CD4-positive, alpha-beta T cell treated with Interleukin-4 for 4 hours (primary cell): Measurements from ENCODE around the gene SDK1.
A peak's percentile ranks its signal among the peaks of the same experiment; 100 is the strongest.

Experiments used
- DNase-seq: peaks from one replicate; pipeline ENCODE4 v3.0.0-alpha.2; 2020

SDK1 gene

GRCh38 chr7:3896169-3896765 is 595.2 kb downstream of the SDK1 start:
- no peak for DNase-seq

DNA sequence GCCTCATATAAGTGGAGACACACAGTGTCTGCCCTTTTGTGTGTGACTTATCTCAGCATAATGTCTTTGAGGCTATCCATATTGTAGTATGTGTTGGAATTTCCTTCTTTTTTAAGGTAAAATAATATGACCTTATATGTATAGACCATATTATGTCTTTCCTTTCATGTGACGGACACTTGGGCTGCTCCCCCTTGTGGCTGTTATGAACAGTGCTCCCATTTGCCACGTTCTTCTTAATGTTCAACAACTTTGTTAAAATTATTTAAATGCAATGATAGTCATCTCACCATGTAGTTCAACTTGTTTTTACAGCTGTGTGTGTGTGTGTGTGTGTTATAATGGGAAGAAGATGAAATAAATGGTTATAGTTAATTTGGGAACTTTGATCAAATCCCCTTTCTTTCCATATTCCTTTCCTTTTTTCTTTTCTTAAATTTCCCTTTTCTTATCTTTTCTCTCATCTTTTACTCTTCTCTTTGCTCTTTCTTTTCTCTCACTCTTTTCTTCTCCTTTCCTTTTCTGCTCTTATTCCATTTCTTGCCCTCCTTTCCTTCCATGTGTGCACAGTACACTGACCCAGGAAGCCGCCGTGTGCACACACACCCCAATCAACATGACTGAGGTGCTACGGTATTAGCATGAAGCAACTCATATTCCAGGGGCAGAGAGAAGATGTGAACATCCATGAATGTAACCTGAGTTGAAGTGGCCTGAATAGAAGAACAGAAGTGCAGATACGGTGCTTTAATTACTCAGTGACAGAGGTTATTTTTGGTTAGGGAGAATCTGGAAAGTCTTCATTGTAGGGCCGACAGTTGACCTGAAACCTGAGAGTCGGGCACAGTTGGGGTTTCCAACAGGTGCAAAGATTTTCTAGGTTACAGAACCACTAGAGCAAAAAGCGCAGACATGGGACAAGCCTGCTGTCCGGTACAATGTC is 596.6 kb downstream of the SDK1 start:
- peak; percentile 54 for DNase-seq

DNA sequence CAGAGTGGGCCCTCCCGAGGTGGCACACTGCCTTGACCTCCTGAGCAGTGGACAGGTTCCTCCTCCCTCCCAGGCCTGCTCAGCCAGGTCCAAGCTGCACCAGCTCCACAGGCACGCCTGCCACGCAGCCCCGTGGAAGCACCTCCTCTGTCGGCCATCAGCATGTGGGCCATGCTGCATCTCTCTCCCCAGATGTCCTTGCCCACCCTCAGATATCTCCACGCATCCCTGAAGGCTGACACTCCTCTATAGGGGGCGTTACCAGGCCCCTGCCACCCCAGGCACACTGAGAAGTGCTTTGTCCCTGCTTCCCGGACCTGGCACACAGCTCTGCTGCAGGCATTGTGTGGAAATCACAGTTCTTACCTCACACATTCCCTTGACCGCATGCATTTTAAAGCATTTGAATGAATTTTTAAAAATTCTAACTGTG is 598.5 kb downstream of the SDK1 start:
- no peak for DNase-seq

DNA sequence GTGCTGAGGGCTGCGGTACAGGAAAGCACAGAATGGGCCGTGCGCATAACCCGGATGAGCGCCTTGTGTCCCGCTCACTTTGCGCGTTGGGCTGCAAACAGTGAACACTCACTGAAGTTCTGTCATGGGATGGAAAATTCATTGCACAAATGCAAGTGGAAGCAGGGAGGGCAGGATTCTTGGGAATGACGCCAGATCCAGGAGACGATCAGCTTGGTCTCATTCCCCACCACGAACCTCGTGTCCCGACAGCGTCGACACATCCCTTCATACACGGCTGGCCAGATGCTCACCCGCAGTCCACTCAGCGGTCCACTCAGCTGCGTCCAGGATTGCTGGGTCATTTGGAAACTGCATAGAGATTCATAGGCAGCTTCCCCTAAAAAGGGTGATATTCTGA is 607.1 kb downstream of the SDK1 start:
- no peak for DNase-seq

DNA sequence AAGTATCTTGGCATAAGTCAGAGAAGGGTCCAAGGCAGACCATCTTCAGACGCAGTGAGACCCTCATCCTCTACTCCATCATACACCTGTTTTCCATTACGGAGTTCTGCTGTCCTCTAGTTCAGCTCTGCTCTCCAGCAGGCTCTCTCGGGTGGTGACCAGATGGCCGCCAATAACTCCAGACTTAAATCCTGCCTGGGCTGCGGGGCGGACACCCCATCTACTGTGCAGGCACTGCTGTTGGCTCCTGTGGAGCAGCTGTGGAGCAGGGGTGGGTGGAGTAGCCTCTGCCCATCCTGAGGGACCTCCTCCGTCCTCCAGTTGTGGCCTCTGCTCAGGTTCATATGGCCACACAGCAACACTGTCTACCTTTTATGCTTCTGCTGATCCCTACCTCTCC is 608.1 kb downstream of the SDK1 start:
- no peak for DNase-seq

- DNase-seq = no peak
These were observed 609.0 kb downstream of the SDK1 start for GRCh38 chr7:3910054-3910453.

- no peak for DNase-seq
These were observed 610.6 kb downstream of the SDK1 start for GRCh38 chr7:3911685-3912084.

GRCh38 chr7:3912291-3912690 is 611.2 kb downstream of the SDK1 start:
- DNase-seq = no peak

DNA sequence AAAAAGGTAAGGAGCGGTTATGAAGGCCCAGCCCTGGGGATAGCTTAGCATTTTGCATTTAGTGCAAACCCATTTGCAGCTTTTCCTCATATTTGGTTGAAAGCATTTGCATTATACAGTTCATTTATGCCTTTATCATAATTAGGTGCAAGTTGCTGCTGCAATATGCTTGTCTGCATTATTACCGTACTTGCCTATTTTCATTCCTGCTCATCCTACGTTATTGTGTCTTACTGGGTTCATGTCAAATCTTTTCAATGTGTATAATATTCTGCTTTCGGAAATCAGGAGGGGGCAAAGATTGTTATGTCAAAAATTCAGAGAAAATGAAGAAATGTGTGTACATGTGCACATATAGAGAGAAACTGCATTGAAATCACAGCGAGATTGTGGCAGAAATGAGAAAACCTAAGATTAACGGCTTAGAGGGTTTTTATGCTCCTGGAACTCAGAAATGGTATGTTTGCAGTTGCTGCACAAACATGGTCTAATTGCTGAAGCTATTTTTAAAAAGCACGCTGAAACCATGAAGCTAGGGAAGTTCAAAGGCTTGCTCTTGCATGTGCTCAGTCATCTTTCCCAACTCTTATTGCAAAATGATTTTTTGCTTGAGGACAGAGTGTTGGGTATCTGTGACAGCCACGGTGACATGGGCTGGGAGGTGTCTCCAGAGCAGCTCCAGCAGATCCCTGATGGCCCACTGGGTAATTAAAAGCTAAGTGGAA is 613.2 kb downstream of the SDK1 start:
- DNase-seq = no peak

DNA sequence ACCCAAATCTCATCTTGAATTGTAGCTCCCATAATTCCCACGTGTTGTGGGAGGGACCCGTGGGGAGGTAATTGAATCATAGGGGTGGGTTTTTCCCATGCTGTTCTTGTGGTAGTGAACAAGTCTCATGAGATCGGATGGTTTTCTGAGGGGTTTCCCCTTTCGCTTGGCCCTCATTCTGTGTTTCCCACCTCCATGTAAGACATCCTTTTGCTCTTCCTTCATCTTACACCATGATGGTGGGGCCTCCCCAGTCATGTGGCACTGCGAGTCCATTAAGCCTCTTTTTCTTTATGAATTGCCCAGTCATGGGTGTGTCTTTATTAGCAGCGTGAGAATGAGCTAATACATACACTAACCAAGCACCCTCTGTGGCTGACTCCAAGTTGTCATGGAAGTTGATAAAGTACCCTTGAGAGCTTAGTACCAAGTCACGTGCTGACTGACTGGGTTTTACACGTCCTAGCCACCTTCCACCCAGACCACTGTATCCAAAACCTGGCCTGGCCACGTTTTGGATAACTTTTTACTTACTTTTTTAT is 614.4 kb downstream of the SDK1 start:
- DNase-seq = no peak

GRCh38 chr7:3916146-3916545 is 615.1 kb downstream of the SDK1 start:
- DNase-seq = no peak

GRCh38 chr7:3917436-3917835 is 616.4 kb downstream of the SDK1 start:
- DNase-seq = no peak

DNA sequence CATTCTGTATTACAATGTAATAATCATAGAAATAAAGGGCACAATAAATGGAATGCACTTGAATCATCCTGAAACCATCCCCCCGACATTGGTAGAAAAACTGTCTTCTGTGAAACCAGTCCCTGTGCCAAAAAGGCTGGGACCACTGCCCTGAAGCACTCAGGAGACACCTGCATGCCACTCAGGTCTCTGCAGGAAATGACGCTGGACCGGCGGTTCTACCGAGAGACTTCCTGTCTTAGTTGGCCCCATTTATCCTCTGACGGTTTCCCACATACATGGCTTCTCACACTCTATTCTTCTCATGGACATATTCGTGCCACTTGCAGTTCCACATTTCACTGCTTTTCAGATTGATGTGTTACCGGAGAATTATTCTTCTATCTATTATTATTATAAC is 617.5 kb downstream of the SDK1 start:
- no peak for DNase-seq

GRCh38 chr7:3922175-3922635 is 621.2 kb downstream of the SDK1 start:
- DNase-seq = no peak

GRCh38 chr7:3923307-3923918 is 622.4 kb downstream of the SDK1 start:
- no peak for DNase-seq

GRCh38 chr7:3924277-3924676 is 623.2 kb downstream of the SDK1 start:
- DNase-seq = no peak

- no peak for DNase-seq
These were observed 626.5 kb downstream of the SDK1 start for GRCh38 chr7:3927446-3928110.

DNA sequence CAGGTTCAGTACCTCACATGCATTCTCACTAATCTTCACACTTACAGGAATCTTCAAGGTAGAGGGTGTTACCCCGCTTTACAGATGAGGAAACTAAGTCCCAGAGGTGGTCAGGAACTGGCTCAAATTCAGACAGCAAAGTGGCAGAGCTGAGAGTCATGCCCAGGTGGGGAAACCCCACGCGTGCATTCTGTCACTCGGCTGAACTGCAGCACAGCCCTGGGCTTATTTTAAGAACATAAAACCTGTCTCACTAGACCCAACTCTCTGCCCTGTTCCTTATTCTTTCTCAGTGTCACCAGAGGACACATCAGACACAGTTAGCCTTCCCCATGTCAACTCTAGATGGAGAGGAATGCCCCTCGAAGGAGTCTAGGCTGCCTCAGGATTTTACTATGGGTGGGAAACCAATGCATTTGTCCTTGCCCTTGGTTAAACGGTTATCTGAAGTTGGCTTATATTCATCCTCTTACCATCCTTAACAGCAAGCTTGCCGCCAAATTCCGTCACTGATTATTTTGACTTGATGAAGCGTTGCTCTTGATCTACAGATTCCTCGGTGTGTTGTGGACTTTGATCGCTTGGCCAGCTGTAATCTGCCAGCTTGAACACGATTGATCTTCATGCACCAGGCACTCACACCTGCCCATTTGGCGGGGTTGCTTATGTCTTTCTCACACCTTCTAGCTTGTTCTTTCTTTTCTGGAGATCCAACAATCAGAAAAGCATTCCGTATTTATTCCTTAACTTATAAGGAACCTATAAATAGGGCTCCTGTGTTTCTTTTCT is 627.9 kb downstream of the SDK1 start:
- DNase-seq = no peak

DNA sequence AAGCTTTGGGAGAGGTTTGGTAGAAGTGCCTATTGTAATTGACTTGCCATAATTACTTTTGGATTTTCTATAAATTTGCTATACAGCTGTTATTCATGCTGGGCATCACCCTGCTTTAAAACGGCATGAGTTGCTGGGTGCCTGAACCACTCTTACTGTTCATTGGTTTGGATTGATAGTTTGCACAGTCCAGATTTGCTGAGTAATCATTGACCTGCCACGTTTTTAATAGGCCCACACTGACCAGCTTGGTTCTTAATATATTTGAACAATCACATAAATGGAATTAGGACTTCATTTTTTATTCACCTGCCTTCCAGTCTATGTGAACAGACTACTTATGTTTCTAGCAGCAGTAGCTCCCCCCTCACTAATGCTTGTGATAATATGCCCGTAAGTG is 630.8 kb downstream of the SDK1 start:
- DNase-seq = no peak

- no peak for DNase-seq
These were observed 636.1 kb downstream of the SDK1 start for GRCh38 chr7:3937146-3937545.

GRCh38 chr7:3937605-3938004 is 636.6 kb downstream of the SDK1 start:
- no peak for DNase-seq
